NK-92 (cell line): Measurements from ENCODE around the gene POLN.
A peak's percentile ranks its signal among the peaks of the same experiment; 100 is the strongest.

Experiments
- DNase-seq: peaks from one replicate; lab custom pipeline; 2025; ENCODE audit not compliant: unreplicated experiment; lab: John Stamatoyannopoulos, UW

POLN gene

GRCh38 chr4:2241410-2242353, at the start of gene POLN, which contains the start of gene HAUS3:
Gene POLN, minus strand, starts transcription at chr4:2242121. Its CDS starts 12,890 bp downstream, at chr4:2229231.
Gene HAUS3, minus strand, starts transcription at chr4:2242121. Its CDS starts 1,175 bp downstream, at chr4:2240946.
- DNase-seq: peak; percentile 90

GRCh38 chr4:2290974-2291704, 49.2 kb upstream of the POLN start:
- peak; percentile 19 for DNase-seq

- DNase-seq: no peak
These were observed 48.6 kb upstream of the POLN start for GRCh38 chr4:2290488-2290887.

GRCh38 chr4:2289955-2290333, 48.0 kb upstream of the POLN start:
- DNase-seq: no peak

GRCh38 chr4:2289311-2289954, 47.5 kb upstream of the POLN start:
- no peak for DNase-seq

GRCh38 chr4:2288051-2288541, 46.2 kb upstream of the POLN start:
- no peak for DNase-seq

- DNase-seq: no peak
These were observed 45.6 kb upstream of the POLN start for GRCh38 chr4:2287594-2287915.

- DNase-seq: no peak
These were observed 45.1 kb upstream of the POLN start for GRCh38 chr4:2286904-2287593.

- DNase-seq: no peak
These were observed 43.9 kb upstream of the POLN start for GRCh38 chr4:2285613-2286381.

- no peak for DNase-seq
These were observed 43.2 kb upstream of the POLN start for GRCh38 chr4:2284934-2285612.

GRCh38 chr4:2284161-2284933, 42.4 kb upstream of the POLN start:
- DNase-seq: no peak

- DNase-seq: no peak
These were observed 41.3 kb upstream of the POLN start for GRCh38 chr4:2283199-2283711.

GRCh38 chr4:2281575-2282343, 39.8 kb upstream of the POLN start:
- no peak for DNase-seq

GRCh38 chr4:2280531-2281300, 38.8 kb upstream of the POLN start:
- DNase-seq: no peak

GRCh38 chr4:2277956-2278355, 36.0 kb upstream of the POLN start:
- DNase-seq: no peak

GRCh38 chr4:2276581-2277325, 34.8 kb upstream of the POLN start:
- no peak for DNase-seq
